Fibroblast of the aortic adventitia (primary cell): ENCODE measurements around the gene MFAP3. TPM values are rescaled to one million over a fixed set of nuclear protein-coding genes. Genes with fewer than 3 reads are reported as not detected.
"Not testable (repeated sequence)": the region's sequence is repeated elsewhere in the genome, so short reads cannot be mapped to it uniquely, and the experiment has no call there.

Source experiments
- DNase-seq: peaks from one replicate; pipeline ENCODE4 v3.0.0-alpha.2; 2010; ENCODE audit warnings: low read depth
- H3K4me3 ChIP-seq: 2 replicates; pipeline ENCODE4 v1.5.1; 2011; ENCODE audit warnings: low read depth, mild to moderate bottlenecking, control low read depth, low read length, moderate library complexity
- total RNA-seq: library from RNA; depleted of rRNA; stranded (reverse); fragments of >200 nt; gene quantifications from 2 replicates; pipeline ENCODE4 v1.2.3, GENCODE V29; 2012; ENCODE audit warnings: low replicate concordance
- TF ChIP-seq, protein P1 (sequence below): IDR thresholded peaks from 2 replicates; pipeline ENCODE4 v1.5.1; 2011; ENCODE audit warnings: mild to moderate bottlenecking, low read length, control low read depth, inconsistent platforms; ENCODE audit not compliant: insufficient read depth

MFAP3 gene
- total RNA-seq, 1 donor: 75.3 TPM

DNA sequence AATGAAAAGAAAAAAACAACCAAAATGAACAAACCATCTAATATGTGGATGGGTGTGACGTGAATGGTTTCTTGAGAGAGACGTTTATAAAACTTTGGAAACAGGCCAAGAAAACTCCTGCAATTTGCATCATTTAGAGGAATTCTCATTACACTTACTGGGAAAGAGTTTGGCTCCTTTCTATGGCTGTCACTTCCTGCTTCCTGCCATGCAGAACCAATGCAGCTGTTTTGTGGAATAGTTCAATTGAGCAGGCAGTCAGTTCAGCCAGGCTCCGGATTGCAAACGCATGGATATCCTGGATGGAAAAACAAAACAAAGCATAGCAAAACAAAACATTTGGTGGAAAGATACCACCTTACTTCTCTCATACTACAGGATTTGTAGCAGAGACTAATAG lies 36.7 kb upstream of the MFAP3 start:
- TF ChIP-seq, protein P1, sequence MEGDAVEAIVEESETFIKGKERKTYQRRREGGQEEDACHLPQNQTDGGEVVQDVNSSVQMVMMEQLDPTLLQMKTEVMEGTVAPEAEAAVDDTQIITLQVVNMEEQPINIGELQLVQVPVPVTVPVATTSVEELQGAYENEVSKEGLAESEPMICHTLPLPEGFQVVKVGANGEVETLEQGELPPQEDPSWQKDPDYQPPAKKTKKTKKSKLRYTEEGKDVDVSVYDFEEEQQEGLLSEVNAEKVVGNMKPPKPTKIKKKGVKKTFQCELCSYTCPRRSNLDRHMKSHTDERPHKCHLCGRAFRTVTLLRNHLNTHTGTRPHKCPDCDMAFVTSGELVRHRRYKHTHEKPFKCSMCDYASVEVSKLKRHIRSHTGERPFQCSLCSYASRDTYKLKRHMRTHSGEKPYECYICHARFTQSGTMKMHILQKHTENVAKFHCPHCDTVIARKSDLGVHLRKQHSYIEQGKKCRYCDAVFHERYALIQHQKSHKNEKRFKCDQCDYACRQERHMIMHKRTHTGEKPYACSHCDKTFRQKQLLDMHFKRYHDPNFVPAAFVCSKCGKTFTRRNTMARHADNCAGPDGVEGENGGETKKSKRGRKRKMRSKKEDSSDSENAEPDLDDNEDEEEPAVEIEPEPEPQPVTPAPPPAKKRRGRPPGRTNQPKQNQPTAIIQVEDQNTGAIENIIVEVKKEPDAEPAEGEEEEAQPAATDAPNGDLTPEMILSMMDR: no peak
- DNase-seq: peak; percentile 85
- no peak overlapping the region for H3K4me3 ChIP-seq

GRCh38 chr5:154002511-154003020 lies 36.2 kb upstream of the MFAP3 start:
- TF ChIP-seq, protein P1: no peak
- no peak overlapping the region for H3K4me3 ChIP-seq
- DNase-seq: no peak

DNA sequence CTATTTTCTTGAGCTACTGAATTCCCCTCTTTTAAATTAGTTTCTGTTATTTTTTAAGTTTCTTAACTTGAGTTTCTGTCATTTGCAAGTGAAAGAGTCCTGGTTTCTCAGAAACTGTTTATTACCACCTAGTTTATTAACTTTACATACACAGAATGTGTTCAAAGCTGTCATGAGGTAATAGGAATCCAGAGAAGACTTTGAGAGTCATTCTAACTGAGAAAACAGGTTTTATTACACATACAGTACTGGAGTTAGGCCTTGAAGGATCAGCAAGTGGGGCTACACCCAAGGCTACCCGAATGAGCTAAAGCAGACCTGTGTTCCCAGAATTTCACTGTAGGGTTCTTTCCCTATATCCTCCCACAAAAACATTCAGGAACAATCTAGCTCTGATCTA lies 33.1 kb upstream of the MFAP3 start:
- DNase-seq: no peak
- no peak overlapping the region for H3K4me3 ChIP-seq
- TF ChIP-seq, protein P1: no peak

DNA sequence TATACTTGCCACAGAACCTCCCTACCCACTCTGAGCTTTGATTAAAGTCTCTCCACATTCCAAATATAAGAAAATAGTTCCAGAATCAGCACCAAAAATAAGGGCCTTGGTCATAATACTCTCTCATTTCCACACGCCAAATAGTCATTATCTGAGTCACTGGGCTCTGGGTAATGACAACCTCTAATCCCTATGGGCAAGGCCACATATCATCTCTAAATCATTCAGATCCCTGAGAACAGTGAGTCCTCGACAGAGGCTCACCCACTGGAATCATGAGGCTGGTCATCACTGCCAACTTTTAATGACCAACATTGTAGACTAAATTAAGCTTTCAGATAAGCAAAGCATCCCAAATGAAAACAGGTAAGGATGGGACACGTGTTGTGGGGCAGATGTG lies 28.1 kb upstream of the MFAP3 start:
- no peak for DNase-seq
- no peak overlapping the region for H3K4me3 ChIP-seq
- TF ChIP-seq, protein P1: no peak

DNA sequence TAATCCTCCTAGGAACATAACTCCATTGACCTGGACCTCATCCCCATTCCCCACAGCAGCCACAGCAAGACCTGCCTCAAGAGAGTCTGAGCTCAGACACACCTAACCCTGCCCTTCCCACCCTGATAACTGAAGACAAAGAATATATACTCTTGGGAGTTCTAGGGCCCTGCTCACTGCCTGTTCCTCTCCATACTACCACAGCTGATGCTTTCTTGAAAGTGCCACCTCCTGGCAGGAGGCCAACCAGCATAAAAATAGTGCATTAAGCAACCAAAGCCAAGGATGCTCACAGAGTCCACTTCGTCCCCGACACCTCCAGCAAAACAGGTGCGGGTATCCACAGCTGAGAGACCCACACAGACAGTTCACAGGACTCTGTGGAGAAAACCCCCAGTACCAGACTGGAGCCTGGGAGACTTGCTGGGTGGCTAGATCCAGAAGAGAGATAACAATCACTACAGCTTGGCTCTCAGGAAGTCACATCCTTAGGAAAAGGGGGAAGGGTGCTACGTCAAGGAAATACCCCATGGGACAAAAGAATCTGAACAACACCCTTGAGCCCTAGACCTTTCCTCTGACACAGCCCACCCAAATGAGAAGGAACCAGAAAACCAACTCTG lies 23.6 kb upstream of the MFAP3 start:
- DNase-seq: no peak
- no peak overlapping the region for H3K4me3 ChIP-seq
- TF ChIP-seq, protein P1: no peak

GRCh38 chr5:154018919-154019318 lies 19.8 kb upstream of the MFAP3 start:
- H3K4me3 ChIP-seq, DNase-seq: not testable (repeated sequence)

DNA sequence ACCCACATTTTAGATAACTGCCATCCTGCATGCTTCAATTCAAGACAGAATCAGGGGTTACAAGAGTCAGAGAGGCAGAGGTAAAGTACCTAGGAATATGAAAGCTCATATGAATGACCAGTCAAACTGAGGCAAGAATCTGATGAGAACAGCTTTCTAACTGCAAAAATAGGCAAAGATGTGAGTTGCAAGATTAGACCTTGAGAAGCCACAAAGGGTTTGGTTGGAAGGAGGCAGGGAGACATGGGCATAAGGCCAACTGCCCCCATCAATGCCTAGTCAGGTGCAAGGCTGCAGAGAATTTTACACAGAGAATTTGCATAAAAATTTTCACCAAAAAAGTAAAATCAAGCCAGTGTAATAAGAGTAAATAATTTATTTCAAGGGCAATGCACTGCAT lies 12.8 kb upstream of the MFAP3 start:
- TF ChIP-seq, protein P1: no peak
- DNase-seq: no peak
- no peak overlapping the region for H3K4me3 ChIP-seq
